ENCODE measurements around the gene TP73.

Gene TP73

DNA sequence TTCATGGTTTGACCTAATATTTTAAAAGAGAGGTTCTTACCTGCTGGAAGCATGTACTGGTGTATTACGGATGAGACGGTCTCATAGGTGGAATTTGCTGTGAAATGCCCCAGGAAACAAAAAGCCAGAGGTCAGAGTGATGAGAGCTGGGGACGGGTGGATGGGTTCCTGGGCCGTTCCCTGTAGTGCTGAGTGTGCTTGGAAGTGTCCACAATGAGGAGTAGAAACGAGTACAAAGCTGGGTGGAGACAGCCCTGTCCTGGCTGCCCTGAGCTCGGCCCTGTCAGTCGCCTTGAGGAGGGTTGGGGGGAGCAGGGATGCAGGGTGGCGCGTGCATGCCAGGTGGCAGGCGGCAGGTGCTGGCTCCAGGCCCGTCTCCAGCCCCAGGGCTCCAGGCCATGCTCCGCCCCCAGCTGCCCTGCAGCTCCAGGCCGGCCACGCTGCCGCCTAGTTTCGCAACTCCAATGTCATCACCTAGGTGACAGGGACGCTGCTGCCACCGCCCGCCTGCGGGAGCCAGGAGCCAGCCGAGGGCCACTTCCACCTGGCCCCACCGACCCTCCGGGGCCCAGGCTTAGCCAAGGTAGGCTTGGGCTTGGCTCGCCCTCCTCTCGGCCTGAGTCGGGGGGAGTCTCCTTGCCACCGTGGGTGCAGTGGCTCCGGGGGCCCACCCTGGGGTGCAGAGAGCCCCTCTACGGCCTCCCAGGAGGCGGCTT is 16.4 kb downstream of the TP73 start:
- Histone ChIP-seq H3K4me3 (ENCODE audit: low read length) (no peak overlapping the region), H3K27ac (ENCODE audit: low read depth, low read length) (no peak overlapping the region), H3K36me3 (ENCODE audit: control insufficient read depth, insufficient read depth, low read length) (no peaks in the 10 kb centered on the region), H3K9ac (ENCODE audit: low read length) (no peak overlapping the region), H3K4me1 (ENCODE audit: control insufficient read depth, insufficient read depth, low read length) (no peaks in the 10 kb centered on the region), H3K27me3 (ENCODE audit: control insufficient read depth, insufficient read depth, low read length) (peaks cover 5% of the 10 kb centered on the region)

DNA sequence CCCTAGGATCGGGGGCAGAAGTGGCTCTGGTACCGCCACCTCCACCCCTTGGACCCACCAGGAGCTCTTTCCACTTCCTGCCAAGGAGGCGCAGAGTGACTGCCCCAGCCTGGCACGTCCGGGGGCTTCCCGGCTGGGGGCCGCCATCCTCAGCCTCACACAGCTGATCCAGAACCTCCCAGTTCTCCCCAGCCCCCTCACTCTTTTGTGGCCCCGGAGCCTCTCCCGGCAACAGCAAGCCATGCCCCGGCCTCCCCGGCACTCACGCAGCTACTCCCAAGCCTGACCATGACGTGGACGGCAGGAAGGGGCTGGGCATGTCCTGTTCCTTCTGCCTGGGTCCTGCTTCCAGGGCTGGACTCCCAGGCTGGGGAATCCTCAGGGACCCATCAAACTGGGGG is 17.1 kb downstream of the TP73 start:
- no peak overlapping the region for H3K4me3 ChIP-seq (ENCODE audit: low read length)
- H3K36me3 ChIP-seq (ENCODE audit: control insufficient read depth, insufficient read depth, low read length) = no peaks in the 10 kb centered on the region
- no peak overlapping the region for H3K27ac ChIP-seq (ENCODE audit: low read depth, low read length)
- no peaks in the 10 kb centered on the region for H3K4me1 ChIP-seq (ENCODE audit: control insufficient read depth, insufficient read depth, low read length)
- peaks cover 5% of the 10 kb centered on the region for H3K27me3 ChIP-seq (ENCODE audit: control insufficient read depth, insufficient read depth, low read length)
- H3K9ac ChIP-seq (ENCODE audit: low read length) = no peak overlapping the region

DNA sequence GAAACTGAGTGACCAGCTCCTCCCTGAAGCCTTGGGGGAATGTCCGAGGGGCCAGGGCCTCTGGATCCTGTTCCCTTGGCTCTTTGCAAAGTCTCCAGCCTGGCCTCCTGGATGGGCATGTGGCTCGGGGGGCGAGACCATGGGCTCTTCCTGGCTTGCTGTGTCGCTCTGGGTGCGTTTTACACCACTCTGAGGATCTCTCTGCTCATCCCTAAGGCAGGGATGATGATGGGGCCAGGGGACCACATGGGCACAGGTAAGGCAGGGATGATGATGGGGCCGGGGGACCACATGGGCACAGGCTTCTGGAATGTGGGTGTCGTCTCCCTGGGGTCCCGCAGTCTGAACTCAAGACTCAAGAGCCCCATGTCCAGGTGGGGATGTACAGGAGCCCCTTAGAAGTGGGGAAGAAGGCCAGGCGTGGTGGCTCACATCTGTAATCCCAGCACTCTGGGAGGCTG is 17.7 kb downstream of the TP73 start:
- H3K27me3 ChIP-seq (ENCODE audit: control insufficient read depth, insufficient read depth, low read length) = peaks cover 5% of the 10 kb centered on the region
- H3K36me3 ChIP-seq (ENCODE audit: control insufficient read depth, insufficient read depth, low read length) = no peaks in the 10 kb centered on the region
- H3K4me1 ChIP-seq (ENCODE audit: control insufficient read depth, insufficient read depth, low read length) = no peaks in the 10 kb centered on the region
- H3K4me3 ChIP-seq (ENCODE audit: low read length) = no peak overlapping the region
- H3K9ac ChIP-seq (ENCODE audit: low read length) = no peak overlapping the region
- H3K27ac ChIP-seq (ENCODE audit: low read depth, low read length) = no peak overlapping the region

- H3K27me3 ChIP-seq (ENCODE audit: control insufficient read depth, insufficient read depth, low read length) = peaks cover 5% of the 10 kb centered on the region
- no peak overlapping the region for H3K9ac ChIP-seq (ENCODE audit: low read length)
- no peaks in the 10 kb centered on the region for H3K4me1 ChIP-seq (ENCODE audit: control insufficient read depth, insufficient read depth, low read length)
- no peak overlapping the region for H3K4me3 ChIP-seq (ENCODE audit: low read length)
- no peaks in the 10 kb centered on the region for H3K36me3 ChIP-seq (ENCODE audit: control insufficient read depth, insufficient read depth, low read length)
- no peak overlapping the region for H3K27ac ChIP-seq (ENCODE audit: low read depth, low read length)
Observed at GRCh38 chr1:3670823-3671265, 18.5 kb downstream of the TP73 start.

DNA sequence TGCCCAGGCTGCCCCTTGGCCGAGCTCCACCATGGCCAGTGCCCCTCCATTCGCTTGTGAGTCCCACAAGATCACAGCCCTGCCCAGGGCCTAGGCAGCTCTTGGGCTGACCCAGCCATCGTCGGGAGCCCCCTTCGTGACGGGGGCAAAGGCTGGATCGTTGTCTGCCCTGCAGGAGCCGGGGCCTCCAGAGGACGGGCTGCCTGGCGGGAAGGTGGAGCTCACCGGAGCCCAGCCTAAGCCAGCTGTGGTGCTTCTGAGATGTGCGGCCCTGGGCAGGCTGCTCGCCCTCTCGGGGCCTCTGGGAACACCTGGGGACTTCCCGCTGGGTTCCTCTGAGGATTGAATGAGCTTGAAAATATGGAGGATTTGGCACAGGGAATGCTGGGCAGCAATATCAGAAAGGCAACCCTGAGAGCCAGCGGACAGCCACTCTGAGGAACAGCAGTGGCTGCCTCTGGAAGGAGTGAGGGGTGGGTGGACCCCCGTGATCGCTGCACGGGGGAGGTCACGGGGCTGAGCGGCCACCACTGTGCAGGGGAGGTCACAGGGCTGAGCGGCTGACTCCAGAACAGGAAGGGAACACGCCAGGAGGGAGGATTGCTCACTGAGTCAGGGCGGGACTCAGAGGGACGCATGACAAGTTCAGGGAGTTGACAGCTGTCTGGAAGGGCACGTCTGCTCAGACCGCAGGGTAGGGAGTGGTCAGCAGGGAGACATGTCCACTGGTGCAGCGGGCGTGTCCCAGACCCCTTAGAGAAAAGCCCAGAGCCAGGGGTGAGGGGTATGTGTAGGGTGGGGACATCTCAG is 19.3 kb downstream of the TP73 start:
- H3K27ac ChIP-seq (ENCODE audit: low read depth, low read length) = no peak overlapping the region
- H3K4me3 ChIP-seq (ENCODE audit: low read length) = no peak overlapping the region
- H3K36me3 ChIP-seq (ENCODE audit: control insufficient read depth, insufficient read depth, low read length) = no peaks in the 10 kb centered on the region
- no peak overlapping the region for H3K9ac ChIP-seq (ENCODE audit: low read length)
- peaks cover 5% of the 10 kb centered on the region for H3K27me3 ChIP-seq (ENCODE audit: control insufficient read depth, insufficient read depth, low read length)
- H3K4me1 ChIP-seq (ENCODE audit: control insufficient read depth, insufficient read depth, low read length) = no peaks in the 10 kb centered on the region

DNA sequence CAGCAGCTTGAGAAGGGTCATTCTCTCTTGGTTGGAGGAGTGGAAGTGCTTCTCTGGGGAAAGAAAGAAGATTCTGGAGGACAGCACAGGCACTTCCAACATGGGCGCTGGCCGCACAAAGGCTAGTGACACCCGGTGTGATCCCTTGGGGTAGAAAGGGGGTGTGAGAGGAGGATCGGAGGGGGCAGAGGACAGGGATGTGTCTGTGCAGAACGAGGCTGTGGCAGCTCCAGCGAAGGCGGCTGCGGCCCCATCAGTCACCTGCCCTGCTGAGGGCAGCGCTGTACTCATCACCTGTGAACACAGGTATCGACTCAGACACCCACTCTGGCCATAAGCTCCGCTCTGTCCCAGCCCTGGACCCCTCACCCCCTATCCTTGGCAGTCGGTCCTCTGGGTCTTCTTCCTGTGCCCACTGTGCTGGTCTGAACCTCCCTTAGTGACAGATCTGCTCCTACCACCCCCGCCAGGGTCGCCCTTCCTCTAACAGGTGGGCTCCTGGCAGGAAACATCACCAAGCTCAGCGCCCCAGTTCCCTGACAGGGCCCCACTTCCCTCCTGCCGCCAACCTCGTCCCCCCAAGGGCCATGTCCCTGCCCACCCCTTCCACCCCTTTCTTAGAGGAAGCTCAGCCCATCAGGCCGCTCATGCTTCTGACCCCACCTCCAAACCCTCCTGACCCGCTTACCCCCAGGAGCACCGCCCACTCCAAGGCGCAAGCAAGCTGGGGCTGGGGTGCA is 20.1 kb downstream of the TP73 start:
- H3K27me3 ChIP-seq (ENCODE audit: control insufficient read depth, insufficient read depth, low read length) = peaks cover 5% of the 10 kb centered on the region
- no peak overlapping the region for H3K27ac ChIP-seq (ENCODE audit: low read depth, low read length)
- no peak overlapping the region for H3K4me3 ChIP-seq (ENCODE audit: low read length)
- no peak overlapping the region for H3K9ac ChIP-seq (ENCODE audit: low read length)
- no peaks in the 10 kb centered on the region for H3K36me3 ChIP-seq (ENCODE audit: control insufficient read depth, insufficient read depth, low read length)
- no peaks in the 10 kb centered on the region for H3K4me1 ChIP-seq (ENCODE audit: control insufficient read depth, insufficient read depth, low read length)

- no peak overlapping the region for H3K9ac ChIP-seq (ENCODE audit: low read length)
- peaks cover 5% of the 10 kb centered on the region for H3K27me3 ChIP-seq (ENCODE audit: control insufficient read depth, insufficient read depth, low read length)
- H3K4me1 ChIP-seq (ENCODE audit: control insufficient read depth, insufficient read depth, low read length) = no peaks in the 10 kb centered on the region
- H3K36me3 ChIP-seq (ENCODE audit: control insufficient read depth, insufficient read depth, low read length) = no peaks in the 10 kb centered on the region
- H3K4me3 ChIP-seq (ENCODE audit: low read length) = no peak overlapping the region
- no peak overlapping the region for H3K27ac ChIP-seq (ENCODE audit: low read depth, low read length)
Observed at GRCh38 chr1:3672971-3673361, 20.6 kb downstream of the TP73 start.

- Histone ChIP-seq H3K4me1 (ENCODE audit: control insufficient read depth, insufficient read depth, low read length) (no peaks in the 10 kb centered on the region), H3K27me3 (ENCODE audit: control insufficient read depth, insufficient read depth, low read length) (peaks cover 5% of the 10 kb centered on the region), H3K36me3 (ENCODE audit: control insufficient read depth, insufficient read depth, low read length) (no peaks in the 10 kb centered on the region), H3K27ac (ENCODE audit: low read depth, low read length) (no peak overlapping the region), H3K9ac (ENCODE audit: low read length) (no peak overlapping the region), H3K4me3 (ENCODE audit: low read length) (no peak overlapping the region)
Observed at GRCh38 chr1:3673381-3674099, 21.2 kb downstream of the TP73 start.

DNA sequence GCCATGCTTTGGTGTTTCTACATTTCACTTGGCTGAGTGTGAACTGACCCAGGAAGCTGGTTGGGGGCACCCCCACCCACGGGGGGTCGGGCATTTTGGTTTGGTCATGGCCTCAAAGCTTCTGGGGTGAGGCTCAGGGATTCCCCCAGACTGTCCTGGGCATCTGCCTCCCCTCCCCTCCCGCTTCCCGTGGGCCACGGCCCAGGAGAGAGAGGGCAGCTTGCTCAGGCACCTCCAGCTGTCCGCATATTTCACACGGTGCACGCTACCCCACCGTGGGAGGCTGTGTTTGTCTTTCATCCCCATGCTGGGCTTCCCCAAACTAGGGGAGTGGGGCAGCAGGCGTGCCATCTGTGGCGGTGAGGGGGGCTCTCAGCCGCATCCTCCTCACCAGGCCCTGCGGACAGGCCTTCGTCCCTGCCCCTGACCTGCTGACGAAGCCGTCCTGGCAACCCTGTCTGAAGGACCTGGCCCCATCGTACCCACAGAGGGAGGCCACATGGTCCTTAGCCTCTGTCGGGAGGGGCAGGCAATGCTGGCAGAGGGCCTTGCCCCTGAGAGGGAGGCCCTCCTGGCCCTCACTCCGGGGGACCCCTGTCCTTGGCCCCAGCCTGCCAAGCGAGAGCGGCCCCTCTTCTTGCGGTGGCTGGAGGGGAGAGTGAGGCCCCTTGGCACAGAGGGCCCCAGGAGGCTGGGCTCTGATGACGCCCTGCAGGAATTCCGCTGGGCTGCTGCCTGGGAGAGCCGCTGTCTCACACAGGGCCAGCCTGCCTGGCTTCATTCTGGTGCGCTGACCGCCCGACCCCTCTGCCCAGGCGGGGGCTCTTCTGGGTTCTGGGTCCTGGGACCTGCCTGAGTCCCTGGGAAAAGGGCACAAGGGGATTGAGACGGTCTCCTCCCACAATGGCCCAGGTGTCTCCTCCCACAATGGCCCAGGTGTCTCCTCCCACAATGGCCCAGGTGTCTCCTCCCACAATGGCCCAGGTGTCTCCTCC is 22.1 kb downstream of the TP73 start:
- Histone ChIP-seq H3K27me3 (ENCODE audit: control insufficient read depth, insufficient read depth, low read length) (peaks cover 5% of the 10 kb centered on the region), H3K9ac (ENCODE audit: low read length) (no peak overlapping the region), H3K4me1 (ENCODE audit: control insufficient read depth, insufficient read depth, low read length) (no peaks in the 10 kb centered on the region), H3K36me3 (ENCODE audit: control insufficient read depth, insufficient read depth, low read length) (no peaks in the 10 kb centered on the region), H3K27ac (ENCODE audit: low read depth, low read length) (no peak overlapping the region), H3K4me3 (ENCODE audit: low read length) (no peak overlapping the region)

- H3K27me3 ChIP-seq (ENCODE audit: control insufficient read depth, insufficient read depth, low read length) = peaks cover 5% of the 10 kb centered on the region
- H3K9ac ChIP-seq (ENCODE audit: low read length) = no peak overlapping the region
- no peak overlapping the region for H3K27ac ChIP-seq (ENCODE audit: low read depth, low read length)
- no peak overlapping the region for H3K4me3 ChIP-seq (ENCODE audit: low read length)
- H3K36me3 ChIP-seq (ENCODE audit: control insufficient read depth, insufficient read depth, low read length) = no peaks in the 10 kb centered on the region
- H3K4me1 ChIP-seq (ENCODE audit: control insufficient read depth, insufficient read depth, low read length) = no peaks in the 10 kb centered on the region
Observed at GRCh38 chr1:3675436-3675835, 23.1 kb downstream of the TP73 start.
